K562 (cell line): ENCODE measurements around the gene ACADVL. TPM values are rescaled to one million over a fixed set of nuclear protein-coding genes. Genes with fewer than 3 reads are reported as not detected.

Source experiments
- ARID4B ChIP-seq: sonication (generic); formaldehyde crosslinking; IDR thresholded peaks from 2 replicates; pipeline ENCODE4 v1.8.0; 2022; ENCODE audit warnings: mild to moderate bottlenecking, missing genetic modification reagents
- CCAR2 ChIP-seq: fragments of 200-400 bp; formaldehyde crosslinking; IDR thresholded peaks from 2 replicates; pipeline ENCODE4 v1.6.1; 2017; ENCODE audit warnings: mild to moderate bottlenecking, low read depth, low read length
- DNMT1 ChIP-seq: fragments of 450-650 bp; IDR thresholded peaks from 2 replicates; pipeline ENCODE4 v1.6.1; 2016; ENCODE audit warnings: antibody characterized with exemption, mild to moderate bottlenecking
- HNRNPK ChIP-seq: fragments of 200-400 bp; formaldehyde crosslinking; IDR thresholded peaks from one replicate; pipeline ENCODE4 v1.6.1; 2018; ENCODE audit warnings: mild to moderate bottlenecking, low read depth, low read length; ENCODE audit not compliant: poor library complexity, severe bottlenecking
- JUNB ChIP-seq: fragments of 450-650 bp; formaldehyde crosslinking; conservative IDR thresholded peaks from 2 replicates; pipeline ENCODE4 v1.4.0; 2020; ENCODE audit warnings: mild to moderate bottlenecking
- LEF1 ChIP-seq: fragments of 450-650 bp; IDR thresholded peaks from 2 replicates; pipeline ENCODE4 v1.6.1; 2016; ENCODE audit warnings: mild to moderate bottlenecking
- MCM3 ChIP-seq: fragments of 450-650 bp; IDR thresholded peaks from 2 replicates; pipeline ENCODE4 v1.6.1; 2016
- NR2C1 ChIP-seq, 2 experiments: fragments of 450-650 bp; IDR thresholded peaks; 2 replicates each; pipeline ENCODE4 v1.6.1; 2017; ENCODE audit warnings: mild to moderate bottlenecking in 2 of 2, antibody characterized with exemption in 1 of 2, inconsistent platforms in 1 of 2, missing compliant biosample characterization in 1 of 2, missing genetic modification characterization in 1 of 2
- POLR2AphosphoS5 ChIP-seq: IDR thresholded peaks from 2 replicates; pipeline ENCODE4 v1.6.1; 2011; ENCODE audit warnings: mild to moderate bottlenecking, low read depth, low read length, moderate library complexity; ENCODE audit not compliant: control insufficient read depth, insufficient read depth
- ZNF586 ChIP-seq: fragments of 450-650 bp; formaldehyde crosslinking; conservative IDR thresholded peaks from 2 replicates; pipeline ENCODE4 v1.4.0; 2020; ENCODE audit warnings: mild to moderate bottlenecking, moderate library complexity
- ZNF717 ChIP-seq: fragments of 250-450 bp; sonication (Bioruptor Pico); IDR thresholded peaks from 2 replicates; pipeline ENCODE4 v1.5.0; 2021
- polyA plus RNA-seq, 8 experiments: library from polyadenylated mRNA; depleted of rRNA in 4 of 8; stranded (reverse) in 5 of 8; unstranded in 3 of 8; fragments of >200 nt; fragmentation: Nextera tagmentation in 2 of 8; fragmentation: Illumina TruSeq in 1 of 8; extraction: Ambion mirVana in 2 of 8; extraction: Trizol in 1 of 8; gene quantifications; 2 replicates each; pipeline versions ENCODE4 v1.2.1 to v1.2.3, GENCODE V29; 2011 to 2014; ENCODE audit warnings: inconsistent platforms in 1 of 8, missing spikeins in 1 of 8
- total RNA-seq, 7 experiments: library from RNA; depleted of rRNA in 6 of 7; stranded (reverse); fragments of >200 nt in 6 of 7; fragmentation: Illumina TruSeq in 2 of 7; extraction: Trizol in 2 of 7; gene quantifications; 2 replicates each; pipeline versions ENCODE4 v1.2.1 to v1.2.3, GENCODE V29; 2011 to 2021; ENCODE audit warnings: low replicate concordance in 1 of 7
- TF ChIP-seq, protein P1 (sequence below): fragments of 450-650 bp; IDR thresholded peaks from 2 replicates; pipeline ENCODE4 v1.6.1; 2016; ENCODE audit warnings: low read depth
- TF ChIP-seq, protein P2 (sequence below): sonication (generic); formaldehyde crosslinking; IDR thresholded peaks from 2 replicates; pipeline ENCODE4 v1.8.0; 2022; ENCODE audit warnings: mild to moderate bottlenecking, missing genetic modification reagents

The ACADVL gene
- total and polyA plus RNA-seq, 9 of the 15 experiments (the other 6 are each of a cell fraction or from before 2014, with no cell fraction given) = 25.5 to 449 (median 214) TPM

- TF ChIP-seq, protein P1, sequence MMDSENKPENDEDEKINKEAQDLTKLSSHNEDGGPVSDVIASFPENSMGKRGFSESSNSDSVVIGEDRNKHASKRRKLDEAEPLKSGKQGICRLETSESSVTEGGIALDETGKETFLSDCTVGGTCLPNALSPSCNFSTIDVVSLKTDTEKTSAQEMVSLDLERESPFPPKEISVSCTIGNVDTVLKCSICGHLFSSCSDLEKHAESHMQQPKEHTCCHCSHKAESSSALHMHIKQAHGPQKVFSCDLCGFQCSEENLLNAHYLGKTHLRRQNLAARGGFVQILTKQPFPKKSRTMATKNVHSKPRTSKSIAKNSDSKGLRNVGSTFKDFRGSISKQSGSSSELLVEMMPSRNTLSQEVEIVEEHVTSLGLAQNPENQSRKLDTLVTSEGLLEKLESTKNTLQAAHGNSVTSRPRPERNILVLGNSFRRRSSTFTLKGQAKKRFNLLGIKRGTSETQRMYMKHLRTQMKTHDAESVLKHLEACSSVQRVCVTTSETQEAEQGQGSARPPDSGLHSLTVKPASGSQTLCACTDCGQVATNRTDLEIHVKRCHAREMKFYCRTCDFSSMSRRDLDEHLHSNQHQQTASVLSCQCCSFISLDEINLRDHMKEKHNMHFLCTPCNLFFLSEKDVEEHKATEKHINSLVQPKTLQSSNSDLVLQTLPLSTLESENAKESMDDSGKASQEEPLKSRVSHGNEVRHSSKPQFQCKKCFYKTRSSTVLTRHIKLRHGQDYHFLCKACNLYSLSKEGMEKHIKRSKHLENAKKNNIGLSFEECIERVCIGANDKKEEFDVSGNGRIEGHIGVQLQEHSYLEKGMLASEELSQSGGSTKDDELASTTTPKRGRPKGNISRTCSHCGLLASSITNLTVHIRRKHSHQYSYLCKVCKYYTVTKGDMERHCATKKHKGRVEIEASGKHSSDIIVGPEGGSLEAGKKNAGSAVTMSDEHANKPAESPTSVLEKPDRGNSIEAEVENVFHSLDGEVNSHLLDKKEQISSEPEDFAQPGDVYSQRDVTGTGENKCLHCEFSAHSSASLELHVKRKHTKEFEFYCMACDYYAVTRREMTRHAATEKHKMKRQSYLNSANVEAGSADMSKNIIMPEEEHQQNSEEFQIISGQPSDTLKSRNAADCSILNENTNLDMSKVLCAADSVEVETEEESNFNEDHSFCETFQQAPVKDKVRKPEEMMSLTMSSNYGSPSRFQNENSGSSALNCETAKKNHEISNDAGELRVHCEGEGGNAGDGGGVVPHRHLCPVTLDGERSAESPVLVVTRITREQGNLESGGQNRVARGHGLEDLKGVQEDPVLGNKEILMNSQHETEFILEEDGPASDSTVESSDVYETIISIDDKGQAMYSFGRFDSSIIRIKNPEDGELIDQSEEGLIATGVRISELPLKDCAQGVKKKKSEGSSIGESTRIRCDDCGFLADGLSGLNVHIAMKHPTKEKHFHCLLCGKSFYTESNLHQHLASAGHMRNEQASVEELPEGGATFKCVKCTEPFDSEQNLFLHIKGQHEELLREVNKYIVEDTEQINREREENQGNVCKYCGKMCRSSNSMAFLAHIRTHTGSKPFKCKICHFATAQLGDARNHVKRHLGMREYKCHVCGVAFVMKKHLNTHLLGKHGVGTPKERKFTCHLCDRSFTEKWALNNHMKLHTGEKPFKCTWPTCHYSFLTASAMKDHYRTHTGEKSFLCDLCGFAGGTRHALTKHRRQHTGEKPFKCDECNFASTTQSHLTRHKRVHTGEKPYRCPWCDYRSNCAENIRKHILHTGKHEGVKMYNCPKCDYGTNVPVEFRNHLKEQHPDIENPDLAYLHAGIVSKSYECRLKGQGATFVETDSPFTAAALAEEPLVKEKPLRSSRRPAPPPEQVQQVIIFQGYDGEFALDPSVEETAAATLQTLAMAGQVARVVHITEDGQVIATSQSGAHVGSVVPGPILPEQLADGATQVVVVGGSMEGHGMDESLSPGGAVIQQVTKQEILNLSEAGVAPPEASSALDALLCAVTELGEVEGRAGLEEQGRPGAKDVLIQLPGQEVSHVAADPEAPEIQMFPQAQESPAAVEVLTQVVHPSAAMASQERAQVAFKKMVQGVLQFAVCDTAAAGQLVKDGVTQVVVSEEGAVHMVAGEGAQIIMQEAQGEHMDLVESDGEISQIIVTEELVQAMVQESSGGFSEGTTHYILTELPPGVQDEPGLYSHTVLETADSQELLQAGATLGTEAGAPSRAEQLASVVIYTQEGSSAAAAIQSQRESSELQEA = peak; percentile 95
- TF ChIP-seq CCAR2 = no peak
- no peak for TF ChIP-seq ZNF717 (CRISPR knock-in tag)
- TF ChIP-seq JUNB (CRISPR knock-in tag) = no peak
- TF ChIP-seq LEF1 = peak; percentile 50; the same call in 1 of the 2 replicates
- TF ChIP-seq NR2C1 (IDR thresholded peaks at IDR 0.05) = peak; percentile 10; the same call in 1 of the 2 replicates
- TF ChIP-seq NR2C1 (tag; IDR thresholded peaks at IDR 0.05) = peak; percentile 67
- TF ChIP-seq POLR2AphosphoS5 = 0 out of 2 replicates have a peak, but pooled peaks have one; percentile 46
- TF ChIP-seq, protein P2, sequence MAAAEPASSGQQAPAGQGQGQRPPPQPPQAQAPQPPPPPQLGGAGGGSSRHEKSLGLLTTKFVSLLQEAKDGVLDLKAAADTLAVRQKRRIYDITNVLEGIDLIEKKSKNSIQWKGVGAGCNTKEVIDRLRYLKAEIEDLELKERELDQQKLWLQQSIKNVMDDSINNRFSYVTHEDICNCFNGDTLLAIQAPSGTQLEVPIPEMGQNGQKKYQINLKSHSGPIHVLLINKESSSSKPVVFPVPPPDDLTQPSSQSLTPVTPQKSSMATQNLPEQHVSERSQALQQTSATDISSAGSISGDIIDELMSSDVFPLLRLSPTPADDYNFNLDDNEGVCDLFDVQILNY (CRISPR knock-in tag) = no peak
- no peak for TF ChIP-seq HNRNPK
- no peak for TF ChIP-seq MCM3
- TF ChIP-seq ZNF586 (CRISPR knock-in tag) = no peak
- TF ChIP-seq DNMT1 = no peak
- no peak for TF ChIP-seq ARID4B (CRISPR knock-in tag)
Measured at GRCh38 chr17:7239091-7240027, 19.6 kb downstream of the ACADVL start, which contains the start of gene PHF23 (continued).
